HCT116 (cell line): ENCODE data around the gene GBE1. TPM values are rescaled to one million over a fixed set of nuclear protein-coding genes. Genes with fewer than 3 reads are reported as not detected.

Source experiments
- ATAC-seq: fragments of 200-7000 bp; cut with Tn5 transposase; 2 replicates; pipeline ENCODE4 v1.9.1; 2020; ENCODE audit warnings: mild to moderate bottlenecking, moderate library complexity
- BruUV-seq: library from RNA; stranded (reverse); fragments of 400-500 nt; replicated peaks from 2 replicates; lab custom pipeline; 2021; lab: Mats Ljungman, UMichigan
- CTCF ChIA-PET: fragments of 300-600 bp; sonication (Branson Sonifier 250); formaldehyde crosslinking; loops from one replicate; lab custom pipeline; 2021; ENCODE audit warnings: antibody characterized with exemption; lab: Charles Lee
- POLR2A ChIA-PET: fragments of 300-600, 350-600 bp; sonication (Branson Sonifier 250); formaldehyde crosslinking; loops from one replicate; lab custom pipeline; 2021; ENCODE audit warnings: antibody characterized with exemption; lab: Charles Lee
- RAD21 ChIA-PET, 2 experiments: fragments of 300-600 bp; sonication (Branson Sonifier 250); formaldehyde crosslinking; loops; one replicate each; lab custom pipeline; 2023; ENCODE audit warnings: low total read pairs in 2 of 2; ENCODE audit not compliant: uncharacterized antibody in 2 of 2, unreplicated experiment in 2 of 2, low non-redundant PET in 1 of 2; lab: Charles Lee
- DNase-seq: peaks from one replicate; pipeline ENCODE4 v3.0.0-alpha.2; 2010; ENCODE audit warnings: low read depth, low spot score
- H2AFZ ChIP-seq: fragments of 200-600 bp; shearing (Covaris generic), sonication (generic); 2 replicates; pipeline ENCODE4 v1.6.1; 2017; ENCODE audit warnings: low read depth, mixed run types, mixed read lengths, antibody characterized with exemption, low read length; ENCODE audit not compliant: poor library complexity, severe bottlenecking
- H3K27ac ChIP-seq: 2 replicates; pipeline ENCODE4 v1.5.1; 2012; ENCODE audit warnings: low read depth, low read length
- H3K27me3 ChIP-seq: fragments of 200-600 bp; sonication (generic); 2 replicates; pipeline ENCODE4 v1.6.1; 2016; ENCODE audit warnings: mixed run types, low read length, mixed read lengths; ENCODE audit not compliant: insufficient read depth
- H3K36me3 ChIP-seq, 2 experiments: fragments of 200-500 bp in 1 of 2; fragments of 200-600 bp in 1 of 2; sonication (Bioruptor generic) in 1 of 2; sonication (generic) in 1 of 2; 2 replicates each; pipeline versions ENCODE4 v1.5.1 to v1.6.1; 2014 to 2016; ENCODE audit warnings: low read length in 2 of 2, inconsistent platforms in 1 of 2, mixed read lengths in 1 of 2, mixed run types in 1 of 2; ENCODE audit not compliant: insufficient read depth in 2 of 2, control insufficient read depth in 1 of 2
- H3K4me1 ChIP-seq, 2 experiments: fragments of 200-600 bp in 1 of 2; sonication (generic) in 1 of 2; 2 replicates each; pipeline versions ENCODE4 v1.5.1 to v1.6.1; 2012 to 2017; ENCODE audit warnings: low read length in 2 of 2, inconsistent platforms in 1 of 2, mild to moderate bottlenecking in 1 of 2, mixed read lengths in 1 of 2, mixed run types in 1 of 2, moderate library complexity in 1 of 2; ENCODE audit not compliant: insufficient read depth in 2 of 2, control insufficient read depth in 1 of 2
- H3K4me2 ChIP-seq: fragments of 200-600 bp; sonication (generic); 2 replicates; pipeline ENCODE4 v1.6.1; 2017; ENCODE audit warnings: mixed run types, low read length, mixed read lengths
- H3K4me3 ChIP-seq, 2 experiments: fragments of 200-600 bp in 1 of 2; sonication (generic) in 1 of 2; replicated peaks in 1 of 2; 2 replicates each; pipeline ENCODE4 v1.5.1; 2011 to 2016; ENCODE audit warnings: low read length in 2 of 2, control low read depth in 1 of 2, low read depth in 1 of 2, mild to moderate bottlenecking in 1 of 2, mixed read lengths in 1 of 2, mixed run types in 1 of 2
- H3K79me2 ChIP-seq: fragments of 200-600 bp; sonication (generic); 2 replicates; pipeline ENCODE4 v1.6.1; 2017; ENCODE audit warnings: mild to moderate bottlenecking, mixed run types, low read length, moderate library complexity, mixed read lengths; ENCODE audit not compliant: insufficient read depth
- H3K9ac ChIP-seq: fragments of 200-600 bp; sonication (generic); 2 replicates; pipeline ENCODE4 v1.6.1; 2016; ENCODE audit warnings: low read length, mixed read lengths
- H3K9me2 ChIP-seq: fragments of 200-600 bp; sonication (generic), shearing (Covaris generic); 2 replicates; pipeline ENCODE4 v1.6.1; 2017; ENCODE audit warnings: mixed run types, mild to moderate bottlenecking, moderate library complexity; ENCODE audit not compliant: insufficient read depth
- H3K9me3 ChIP-seq, 2 experiments: fragments of 200-500 bp in 1 of 2; fragments of 200-600 bp in 1 of 2; sonication (Bioruptor generic) in 1 of 2; sonication (generic) in 1 of 2; 2 replicates each; pipeline ENCODE4 v1.6.1; 2014 to 2017; ENCODE audit warnings: low read length in 2 of 2, mixed read lengths in 2 of 2, inconsistent platforms in 1 of 2, low read depth in 1 of 2, mild to moderate bottlenecking in 1 of 2, mixed run types in 1 of 2, moderate library complexity in 1 of 2; ENCODE audit not compliant: control insufficient read depth in 1 of 2, insufficient read depth in 1 of 2
- H4K20me1 ChIP-seq: fragments of 200-600 bp; sonication (generic), shearing (Covaris generic); 2 replicates; pipeline ENCODE4 v1.6.1; 2017; ENCODE audit warnings: mixed run types, mild to moderate bottlenecking, moderate library complexity; ENCODE audit not compliant: insufficient read depth
- CBX3 ChIP-seq: IDR thresholded peaks from 2 replicates; pipeline ENCODE4 v1.6.1; 2012; ENCODE audit warnings: low read depth
- EGR1 ChIP-seq: IDR thresholded peaks from 2 replicates; pipeline ENCODE4 v1.6.1; 2012; ENCODE audit warnings: low read depth
- EZH2phosphoT487 ChIP-seq: fragments of 200-600 bp; IDR thresholded peaks from 2 replicates; pipeline ENCODE4 v1.6.1; 2018; ENCODE audit warnings: antibody characterized with exemption, borderline replicate concordance
- FOSL1 ChIP-seq: IDR thresholded peaks from 2 replicates; pipeline ENCODE4 v1.6.1; 2012; ENCODE audit warnings: low read depth
- JUND ChIP-seq: IDR thresholded peaks from 2 replicates; pipeline ENCODE4 v1.6.1; 2012
- SIN3A ChIP-seq: IDR thresholded peaks from 2 replicates; pipeline ENCODE4 v1.6.1; 2012; ENCODE audit warnings: low read depth
- SP1 ChIP-seq: IDR thresholded peaks from 2 replicates; pipeline ENCODE4 v1.6.1; 2012; ENCODE audit warnings: low read depth
- SRF ChIP-seq: IDR thresholded peaks from 2 replicates; pipeline ENCODE4 v1.6.1; 2012; ENCODE audit warnings: low read depth
- YY1 ChIP-seq: IDR thresholded peaks from 2 replicates; pipeline ENCODE4 v1.6.1; 2011; ENCODE audit warnings: low read length, low read depth, moderate library complexity, mild to moderate bottlenecking; ENCODE audit not compliant: insufficient replicate concordance; ENCODE audit errors: extremely low read depth
- ZFX ChIP-seq: fragments of 450-650 bp; IDR thresholded peaks from 2 replicates; pipeline ENCODE4 v1.6.1; 2017
- intact Hi-C: fragments of 100-400 bp; cut with micrococcal nuclease; formaldehyde crosslinking; loops from 2 replicates; pipeline ENCODE4 v1.10.0; 2022
- total RNA-seq: library from RNA; stranded (reverse); gene quantifications from one replicate; pipeline ENCODE4 v1.2.1, GENCODE V29; 2021; ENCODE audit not compliant: unreplicated experiment
- TF ChIP-seq, protein P1 (sequence below): IDR thresholded peaks from 2 replicates; pipeline ENCODE4 v1.6.1; 2011; ENCODE audit warnings: mild to moderate bottlenecking, low read length, moderate library complexity; ENCODE audit not compliant: insufficient replicate concordance; ENCODE audit errors: extremely low read depth

The GBE1 gene
- total RNA-seq, 1 experiment from 2014 or later, result 27.7 TPM

DNA sequence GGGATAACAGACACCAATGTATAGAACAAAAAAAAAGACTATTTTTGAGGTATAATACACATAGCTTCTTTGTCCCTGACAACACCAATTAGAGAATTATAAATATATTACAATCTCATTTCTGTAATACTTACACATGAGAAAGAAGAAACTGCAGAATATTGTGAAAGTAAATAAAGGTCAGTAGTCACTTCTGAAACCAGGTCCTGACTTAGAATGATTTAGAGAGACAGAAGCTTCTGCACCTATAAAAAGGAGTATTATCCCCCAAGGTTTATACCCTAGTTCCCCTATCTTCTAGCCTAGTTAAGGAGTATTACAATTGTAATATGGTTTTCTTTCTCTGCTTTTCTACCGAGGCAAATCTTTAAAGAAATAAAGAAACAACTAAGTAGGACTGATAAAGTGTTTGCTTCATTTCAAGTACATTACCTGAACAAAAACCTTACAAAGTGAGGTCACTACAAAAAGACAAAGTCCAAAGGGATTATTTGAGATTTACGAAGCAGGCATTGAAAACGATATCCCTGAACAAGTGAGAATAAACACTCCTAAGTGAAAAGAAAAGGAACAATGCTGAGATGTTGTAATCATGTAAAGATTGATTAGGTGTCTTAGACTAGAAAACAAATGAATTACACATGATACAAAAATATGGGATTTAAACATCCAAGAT lies 103.0 kb downstream of the GBE1 start:
- no peak overlapping the region for H3K4me2 ChIP-seq
- H3K4me3 ChIP-seq, result no peak overlapping the region
- H3K36me3 ChIP-seq, result no peaks in the 10 kb centered on the region
- H3K27ac ChIP-seq, result no peak overlapping the region
- POLR2A ChIA-PET, result no interaction called here
- H3K9me2 ChIP-seq, result no peaks in the 10 kb centered on the region
- no peaks in the 10 kb centered on the region for H4K20me1 ChIP-seq
- H3K9ac ChIP-seq, result no peak overlapping the region
- intact Hi-C loops, result no loop called here
- H3K4me1 ChIP-seq, result no peaks in the 10 kb centered on the region
- H3K27me3 ChIP-seq, result no peaks in the 10 kb centered on the region
- RAD21 ChIA-PET, result no interaction called here
- no peak overlapping the region for H2AFZ ChIP-seq
- H3K79me2 ChIP-seq, result no peaks in the 10 kb centered on the region
- TF ChIP-seq, protein P1, sequence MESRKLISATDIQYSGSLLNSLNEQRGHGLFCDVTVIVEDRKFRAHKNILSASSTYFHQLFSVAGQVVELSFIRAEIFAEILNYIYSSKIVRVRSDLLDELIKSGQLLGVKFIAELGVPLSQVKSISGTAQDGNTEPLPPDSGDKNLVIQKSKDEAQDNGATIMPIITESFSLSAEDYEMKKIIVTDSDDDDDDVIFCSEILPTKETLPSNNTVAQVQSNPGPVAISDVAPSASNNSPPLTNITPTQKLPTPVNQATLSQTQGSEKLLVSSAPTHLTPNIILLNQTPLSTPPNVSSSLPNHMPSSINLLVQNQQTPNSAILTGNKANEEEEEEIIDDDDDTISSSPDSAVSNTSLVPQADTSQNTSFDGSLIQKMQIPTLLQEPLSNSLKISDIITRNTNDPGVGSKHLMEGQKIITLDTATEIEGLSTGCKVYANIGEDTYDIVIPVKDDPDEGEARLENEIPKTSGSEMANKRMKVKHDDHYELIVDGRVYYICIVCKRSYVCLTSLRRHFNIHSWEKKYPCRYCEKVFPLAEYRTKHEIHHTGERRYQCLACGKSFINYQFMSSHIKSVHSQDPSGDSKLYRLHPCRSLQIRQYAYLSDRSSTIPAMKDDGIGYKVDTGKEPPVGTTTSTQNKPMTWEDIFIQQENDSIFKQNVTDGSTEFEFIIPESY, result no peak
- TF ChIP-seq FOSL1 (no peak), SP1 (no peak), ZFX (no peak), SRF (no peak), EZH2phosphoT487 (no peak), EGR1 (no peak), JUND (no peak), YY1 (no peak), SIN3A (no peak), CBX3 (no peak)
- ATAC-seq (no peak), DNase-seq (no peak)
- CTCF ChIA-PET, result no interaction called here
- H3K9me3 ChIP-seq, result no peaks in the 10 kb centered on the region
- no TSS peak for BruUV-seq
